ENCODE results near the gene FAH.

DNA sequence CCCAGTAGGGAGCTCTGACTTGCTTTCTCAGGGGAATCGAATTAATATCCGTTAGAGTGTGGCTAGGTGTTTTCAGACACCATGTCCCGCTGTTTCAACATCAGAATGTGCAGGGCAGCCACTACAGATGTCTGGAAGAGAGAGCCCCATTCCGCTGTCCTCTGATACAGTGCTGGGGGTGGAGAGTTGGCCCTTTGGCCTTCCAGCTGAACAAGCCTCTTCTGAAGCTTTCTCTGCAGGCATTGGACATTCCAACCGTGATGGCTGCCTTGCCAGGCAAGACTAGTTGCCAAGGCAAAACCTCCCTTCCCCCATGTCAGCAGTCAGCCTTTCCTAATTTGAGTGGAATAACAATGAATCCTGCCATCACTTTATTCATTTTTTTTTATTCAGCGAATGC, 1.5 kb downstream of the FAH start:
- TF ChIP-seq GATA3 (IDR thresholded peaks at IDR 0.05; ENCODE audit: low read depth, low read length): no peak
- no peak for TF ChIP-seq GATA2 (IDR thresholded peaks at IDR 0.05; ENCODE audit: low read depth, low read length)

Measured in SH-SY5Y (cell line).